Adrenal gland (tissue), 5 donors: ENCODE results near the gene NYAP2.

ENCODE experiments used
- POLR2A ChIP-seq, 2 donors: fragments of 450-650 bp; IDR thresholded peaks; one replicate each; pipeline ENCODE4 v1.6.1; 2017; ENCODE audit warnings: antibody characterized with exemption in 2 of 2, mild to moderate bottlenecking in 2 of 2, moderate library complexity in 1 of 2
- TF ChIP-seq, protein P1 (sequence below), 6 experiments: fragments of 450-650 bp in 4 of 6; fragments of 200-600 bp in 2 of 6; sonication (generic) in 1 of 6; IDR thresholded peaks; 1 replicate in 5 of 6; 2 replicates in 1 of 6; pipeline versions ENCODE4 v1.5.1 to v1.8.0; 2016 to 2021; ENCODE audit warnings: antibody characterized with exemption in 6 of 6, mild to moderate bottlenecking in 2 of 6, moderate library complexity in 1 of 6
- donor health status: DM: no; HTN: no; CAD: no.

DNA sequence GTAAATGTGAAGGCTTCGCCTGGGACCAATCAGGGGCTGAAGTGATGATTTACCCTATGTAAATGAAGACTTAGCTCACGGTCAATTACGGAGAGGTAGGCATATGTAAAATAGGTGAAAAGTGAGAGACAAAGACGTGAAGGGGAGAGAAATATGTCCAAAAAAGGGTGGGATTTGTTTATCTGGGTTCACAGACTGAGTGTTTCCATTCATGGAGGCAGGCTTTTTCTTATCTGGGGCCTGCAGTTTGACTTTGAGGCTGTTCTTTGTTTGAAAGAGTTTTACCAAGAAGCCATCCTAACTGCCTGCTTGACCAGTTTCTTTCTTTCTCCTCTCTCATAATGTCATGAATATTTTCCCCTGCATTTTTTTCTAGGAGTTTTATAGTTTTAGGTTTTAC lies 202.7 kb downstream of the NYAP2 start:
- TF ChIP-seq, protein P1, sequence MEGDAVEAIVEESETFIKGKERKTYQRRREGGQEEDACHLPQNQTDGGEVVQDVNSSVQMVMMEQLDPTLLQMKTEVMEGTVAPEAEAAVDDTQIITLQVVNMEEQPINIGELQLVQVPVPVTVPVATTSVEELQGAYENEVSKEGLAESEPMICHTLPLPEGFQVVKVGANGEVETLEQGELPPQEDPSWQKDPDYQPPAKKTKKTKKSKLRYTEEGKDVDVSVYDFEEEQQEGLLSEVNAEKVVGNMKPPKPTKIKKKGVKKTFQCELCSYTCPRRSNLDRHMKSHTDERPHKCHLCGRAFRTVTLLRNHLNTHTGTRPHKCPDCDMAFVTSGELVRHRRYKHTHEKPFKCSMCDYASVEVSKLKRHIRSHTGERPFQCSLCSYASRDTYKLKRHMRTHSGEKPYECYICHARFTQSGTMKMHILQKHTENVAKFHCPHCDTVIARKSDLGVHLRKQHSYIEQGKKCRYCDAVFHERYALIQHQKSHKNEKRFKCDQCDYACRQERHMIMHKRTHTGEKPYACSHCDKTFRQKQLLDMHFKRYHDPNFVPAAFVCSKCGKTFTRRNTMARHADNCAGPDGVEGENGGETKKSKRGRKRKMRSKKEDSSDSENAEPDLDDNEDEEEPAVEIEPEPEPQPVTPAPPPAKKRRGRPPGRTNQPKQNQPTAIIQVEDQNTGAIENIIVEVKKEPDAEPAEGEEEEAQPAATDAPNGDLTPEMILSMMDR (IDR thresholded peaks at IDR 0.05) = no peak
- no peak for TF ChIP-seq POLR2A (IDR thresholded peaks at IDR 0.05)
